Activated CD4-positive, alpha-beta T cell treated with anti-CD3 and anti-CD28 coated beads, Interleukin-2, amount 50 U/mL, for 1 hour (primary cell): ENCODE results near the gene SUN5.

Experiments used
- DNase-seq: peaks from one replicate; pipeline ENCODE4 v3.0.0-alpha.2; 2020

The SUN5 gene

GRCh38 chr20:33012327-33013189 lies 8.3 kb upstream of the SUN5 start:
- DNase-seq: no peak

- DNase-seq: no peak
Observed at GRCh38 chr20:33010674-33011449, 6.6 kb upstream of the SUN5 start.

GRCh38 chr20:33010133-33010504 lies 5.9 kb upstream of the SUN5 start:
- DNase-seq: no peak

GRCh38 chr20:33009214-33010132 lies 5.2 kb upstream of the SUN5 start:
- no peak for DNase-seq

GRCh38 chr20:33008336-33009213 lies 4.3 kb upstream of the SUN5 start:
- DNase-seq: no peak

- DNase-seq: no peak
Observed at GRCh38 chr20:33007376-33008335, 3.4 kb upstream of the SUN5 start, which contains the start of gene BPIFB2. Gene BPIFB2 (plus strand): TSS chr20:33007704. CDS start chr20:33008575, 871 bp downstream.

- no peak for DNase-seq
Observed at GRCh38 chr20:33006776-33007375, 2.6 kb upstream of the SUN5 start.

GRCh38 chr20:33005908-33006775 lies 1.9 kb upstream of the SUN5 start:
- DNase-seq: no peak

- DNase-seq: no peak
Observed at GRCh38 chr20:33005132-33005566, 916 bp upstream of the SUN5 start.

GRCh38 chr20:33002087-33002808 lies 2.0 kb downstream of the SUN5 start:
- DNase-seq: no peak

- DNase-seq: no peak
Observed at GRCh38 chr20:33000802-33001466, 3.3 kb downstream of the SUN5 start.

GRCh38 chr20:32999603-33000250 lies 4.5 kb downstream of the SUN5 start:
- DNase-seq: no peak

- DNase-seq: no peak
Observed at GRCh38 chr20:32997431-32997830, 6.8 kb downstream of the SUN5 start.

GRCh38 chr20:32995802-32996201 lies 8.4 kb downstream of the SUN5 start:
- DNase-seq: no peak

- no peak for DNase-seq
Observed at GRCh38 chr20:32993496-32994050, 10.7 kb downstream of the SUN5 start.

GRCh38 chr20:32991792-32992641 lies 12.2 kb downstream of the SUN5 start:
- no peak for DNase-seq
